ACC112 (cell line): ENCODE data around the gene DNAJB12.
"Not testable (repeated sequence)": the region's sequence is repeated elsewhere in the genome, so short reads cannot be mapped to it uniquely, and the experiment has no call there.

Source experiments
- H2AFZ ChIP-seq: fragments of 200-600 bp; sonication (generic); one replicate; pipeline ENCODE4 v1.6.0; 2017; ENCODE audit warnings: antibody characterized with exemption, low read length; ENCODE audit not compliant: unreplicated experiment
- H3K27ac ChIP-seq: fragments of 200-600 bp; sonication (generic); 2 replicates; pipeline ENCODE4 v1.5.1; 2014; ENCODE audit warnings: low read depth, mild to moderate bottlenecking, antibody characterized with exemption, low read length, moderate library complexity
- H3K27me3 ChIP-seq: fragments of 200-600 bp; sonication (generic); 2 replicates; pipeline ENCODE4 v1.6.1; 2014; ENCODE audit warnings: mild to moderate bottlenecking, antibody characterized with exemption, low read length, moderate library complexity, mixed read lengths; ENCODE audit not compliant: insufficient read depth
- H3K36me3 ChIP-seq: fragments of 200-600 bp; sonication (generic); 2 replicates; pipeline ENCODE4 v1.6.1; 2016; ENCODE audit warnings: mild to moderate bottlenecking, antibody characterized with exemption, low read length, moderate library complexity, mixed read lengths; ENCODE audit not compliant: insufficient read depth
- H3K4me1 ChIP-seq: fragments of 200-600 bp; sonication (generic); one replicate; pipeline ENCODE4 v1.6.1; 2016; ENCODE audit warnings: low read length, mixed read lengths; ENCODE audit not compliant: insufficient read depth, unreplicated experiment, control insufficient read depth
- H3K4me3 ChIP-seq: fragments of 200-600 bp; sonication (generic); 2 replicates; pipeline ENCODE4 v1.5.1; 2014; ENCODE audit warnings: mild to moderate bottlenecking, low read depth, low read length
- H3K79me2 ChIP-seq: fragments of 200-600 bp; sonication (generic); one replicate; pipeline ENCODE4 v1.6.0; 2016; ENCODE audit warnings: low read length; ENCODE audit not compliant: control insufficient read depth, unreplicated experiment, insufficient read depth

The DNAJB12 gene

GRCh38 chr10:72354356-72355213 lies at the start of gene DNAJB12:
DNAJB12 (minus strand) TSS chr10:72354919; CDS start chr10:72354897, 22 bp downstream.
- Histone ChIP-seq H3K79me2 (peaks cover 35% of the 10 kb centered on the region), H2AFZ (peak within 1 kb of the TSS; percentile 94), H3K27ac (peak within 1 kb of the TSS; percentile 95), H3K27me3 (no peaks in the 10 kb centered on the region), H3K4me1 (peaks cover 15% of the 10 kb centered on the region), H3K36me3 (no peaks in the 10 kb centered on the region), H3K4me3 (peak within 1 kb of the TSS; percentile 93)

- H3K36me3 ChIP-seq, H3K4me3 ChIP-seq, H3K79me2 ChIP-seq, H3K27me3 ChIP-seq, H3K4me1 ChIP-seq, H2AFZ ChIP-seq, H3K27ac ChIP-seq: not testable (repeated sequence)
These were observed 40.9 kb upstream of the DNAJB12 start for GRCh38 chr10:72395581-72395980.

GRCh38 chr10:72392571-72392970 lies 37.9 kb upstream of the DNAJB12 start:
- no peak overlapping the region for H2AFZ ChIP-seq
- H3K4me3 ChIP-seq, result no peak overlapping the region
- no peaks in the 10 kb centered on the region for H3K27me3 ChIP-seq
- no peak overlapping the region for H3K27ac ChIP-seq
- peaks cover 3% of the 10 kb centered on the region for H3K36me3 ChIP-seq
- H3K4me1 ChIP-seq, result no peaks in the 10 kb centered on the region
- no peaks in the 10 kb centered on the region for H3K79me2 ChIP-seq

GRCh38 chr10:72390764-72391163 lies 36.0 kb upstream of the DNAJB12 start:
- Histone ChIP-seq H3K4me1 (no peaks in the 10 kb centered on the region), H2AFZ (no peak overlapping the region), H3K27me3 (no peaks in the 10 kb centered on the region), H3K79me2 (no peaks in the 10 kb centered on the region), H3K36me3 (peaks cover 3% of the 10 kb centered on the region), H3K27ac (no peak overlapping the region), H3K4me3 (no peak overlapping the region)

- H2AFZ ChIP-seq, result no peak overlapping the region
- H3K27me3 ChIP-seq, result no peaks in the 10 kb centered on the region
- H3K79me2 ChIP-seq, result no peaks in the 10 kb centered on the region
- peaks cover 3% of the 10 kb centered on the region for H3K36me3 ChIP-seq
- no peaks in the 10 kb centered on the region for H3K4me1 ChIP-seq
- no peak overlapping the region for H3K27ac ChIP-seq
- H3K4me3 ChIP-seq, result no peak overlapping the region
These were observed 35.0 kb upstream of the DNAJB12 start for GRCh38 chr10:72389716-72390115.

- H3K36me3 ChIP-seq, result peaks cover 3% of the 10 kb centered on the region
- no peak overlapping the region for H3K27ac ChIP-seq
- H2AFZ ChIP-seq, result no peak overlapping the region
- H3K4me3 ChIP-seq, result no peak overlapping the region
- no peaks in the 10 kb centered on the region for H3K79me2 ChIP-seq
- no peaks in the 10 kb centered on the region for H3K4me1 ChIP-seq
- H3K27me3 ChIP-seq, result no peaks in the 10 kb centered on the region
These were observed 34.3 kb upstream of the DNAJB12 start for GRCh38 chr10:72389014-72389413.

GRCh38 chr10:72388062-72388461 lies 33.3 kb upstream of the DNAJB12 start:
- Histone ChIP-seq H3K27me3 (no peaks in the 10 kb centered on the region), H3K4me3 (no peak overlapping the region), H3K4me1 (no peaks in the 10 kb centered on the region), H3K79me2 (no peaks in the 10 kb centered on the region), H2AFZ (no peak overlapping the region), H3K27ac (no peak overlapping the region), H3K36me3 (peaks cover 3% of the 10 kb centered on the region)

- no peak overlapping the region for H3K27ac ChIP-seq
- no peaks in the 10 kb centered on the region for H3K36me3 ChIP-seq
- no peaks in the 10 kb centered on the region for H3K79me2 ChIP-seq
- no peak overlapping the region for H2AFZ ChIP-seq
- no peaks in the 10 kb centered on the region for H3K27me3 ChIP-seq
- no peaks in the 10 kb centered on the region for H3K4me1 ChIP-seq
- H3K4me3 ChIP-seq, result no peak overlapping the region
These were observed 32.3 kb upstream of the DNAJB12 start for GRCh38 chr10:72386916-72387586.

- Histone ChIP-seq H3K36me3 (no peaks in the 10 kb centered on the region), H3K79me2 (no peaks in the 10 kb centered on the region), H3K27ac (no peak overlapping the region), H3K4me1 (no peaks in the 10 kb centered on the region), H3K27me3 (no peaks in the 10 kb centered on the region), H3K4me3 (no peak overlapping the region), H2AFZ (no peak overlapping the region)
These were observed 31.0 kb upstream of the DNAJB12 start for GRCh38 chr10:72385724-72386123.

- H3K79me2 ChIP-seq, H3K4me1 ChIP-seq, H3K4me3 ChIP-seq, H2AFZ ChIP-seq, H3K36me3 ChIP-seq, H3K27me3 ChIP-seq, H3K27ac ChIP-seq: not testable (repeated sequence)
These were observed 30.3 kb upstream of the DNAJB12 start for GRCh38 chr10:72384982-72385381.

- H3K4me3 ChIP-seq, result no peak overlapping the region
- no peaks in the 10 kb centered on the region for H3K36me3 ChIP-seq
- H3K27me3 ChIP-seq, result no peaks in the 10 kb centered on the region
- no peak overlapping the region for H3K27ac ChIP-seq
- no peaks in the 10 kb centered on the region for H3K4me1 ChIP-seq
- no peak overlapping the region for H2AFZ ChIP-seq
- no peaks in the 10 kb centered on the region for H3K79me2 ChIP-seq
These were observed 25.1 kb upstream of the DNAJB12 start for GRCh38 chr10:72379776-72380175.
